ENCODE results near the gene JAKMIP3. TPM values are rescaled to one million over a fixed set of nuclear protein-coding genes. Genes with fewer than 3 reads are reported as not detected.
A peak's percentile ranks its signal among the peaks of the same experiment; 100 is the strongest.

Gene JAKMIP3
- total RNA-seq, 1 experiment from 2014 or later, result 0.42 TPM

DNA sequence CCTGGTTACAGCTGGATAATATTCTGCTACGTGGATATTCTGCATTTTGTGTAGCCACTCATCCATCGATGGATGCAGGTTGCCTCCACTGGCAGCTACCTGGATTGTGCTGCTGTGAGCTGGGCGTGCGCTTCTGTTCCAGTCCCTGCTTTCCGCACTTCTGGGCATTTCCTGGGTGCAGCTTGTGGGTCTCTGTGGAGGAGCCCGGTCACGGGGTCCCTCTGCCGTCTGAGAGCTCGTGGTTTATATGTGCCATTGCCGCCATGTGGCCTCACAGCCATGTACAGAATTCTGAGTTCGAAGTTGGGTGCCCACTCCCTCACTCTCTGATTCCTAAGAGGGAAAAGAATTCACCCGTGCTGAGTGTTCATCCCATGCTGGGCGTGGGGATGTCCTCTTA lies 38.3 kb downstream of the JAKMIP3 start:
- H3K4me3 ChIP-seq (ENCODE audit: insufficient read depth, low read depth, low read length), result no peak overlapping the region
- DNase-seq, result no peak
- H3K36me3 ChIP-seq (replicated peaks; ENCODE audit: control insufficient read depth, insufficient read depth, low read length), result no peaks in the 10 kb centered on the region
- no peaks in the 10 kb centered on the region for H3K27me3 ChIP-seq (ENCODE audit: control insufficient read depth, insufficient read depth, low read length)

- peak; percentile 36 for DNase-seq
- Histone ChIP-seq H3K27me3 (ENCODE audit: control insufficient read depth, insufficient read depth, low read length) (no peaks in the 10 kb centered on the region), H3K4me3 (ENCODE audit: insufficient read depth, low read depth, low read length) (no peak overlapping the region), H3K36me3 (replicated peaks; ENCODE audit: control insufficient read depth, insufficient read depth, low read length) (no peaks in the 10 kb centered on the region)
These were observed 38.9 kb downstream of the JAKMIP3 start for GRCh38 chr10:132104471-132105301.

GRCh38 chr10:132105302-132105995 lies 39.7 kb downstream of the JAKMIP3 start:
- DNase-seq, result no peak
- Histone ChIP-seq H3K4me3 (ENCODE audit: insufficient read depth, low read depth, low read length) (no peak overlapping the region), H3K36me3 (replicated peaks; ENCODE audit: control insufficient read depth, insufficient read depth, low read length) (no peaks in the 10 kb centered on the region), H3K27me3 (ENCODE audit: control insufficient read depth, insufficient read depth, low read length) (no peaks in the 10 kb centered on the region)

DNA sequence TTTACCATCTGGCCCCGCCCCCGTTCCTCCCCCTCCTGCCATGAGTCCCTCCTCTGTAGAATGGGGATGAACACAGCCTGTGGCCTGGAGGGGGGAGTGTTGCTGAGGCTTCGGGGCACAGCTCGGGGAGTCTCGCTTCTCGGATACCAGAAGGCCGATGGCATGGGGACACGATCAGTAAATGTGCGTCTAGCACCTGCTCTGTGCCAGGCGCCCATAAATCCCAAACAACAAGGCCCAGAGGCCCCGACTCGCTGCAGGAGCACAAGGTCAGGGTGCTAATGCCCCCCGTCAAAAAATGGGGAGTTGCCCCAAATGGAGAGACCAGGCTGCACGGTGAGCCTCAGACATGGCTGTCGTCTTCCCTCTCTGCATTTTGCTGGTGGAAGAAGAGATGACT lies 40.7 kb downstream of the JAKMIP3 start:
- Histone ChIP-seq H3K4me3 (ENCODE audit: insufficient read depth, low read depth, low read length) (no peak overlapping the region), H3K36me3 (replicated peaks; ENCODE audit: control insufficient read depth, insufficient read depth, low read length) (no peaks in the 10 kb centered on the region), H3K27me3 (ENCODE audit: control insufficient read depth, insufficient read depth, low read length) (no peaks in the 10 kb centered on the region)
- no peak for DNase-seq

DNA sequence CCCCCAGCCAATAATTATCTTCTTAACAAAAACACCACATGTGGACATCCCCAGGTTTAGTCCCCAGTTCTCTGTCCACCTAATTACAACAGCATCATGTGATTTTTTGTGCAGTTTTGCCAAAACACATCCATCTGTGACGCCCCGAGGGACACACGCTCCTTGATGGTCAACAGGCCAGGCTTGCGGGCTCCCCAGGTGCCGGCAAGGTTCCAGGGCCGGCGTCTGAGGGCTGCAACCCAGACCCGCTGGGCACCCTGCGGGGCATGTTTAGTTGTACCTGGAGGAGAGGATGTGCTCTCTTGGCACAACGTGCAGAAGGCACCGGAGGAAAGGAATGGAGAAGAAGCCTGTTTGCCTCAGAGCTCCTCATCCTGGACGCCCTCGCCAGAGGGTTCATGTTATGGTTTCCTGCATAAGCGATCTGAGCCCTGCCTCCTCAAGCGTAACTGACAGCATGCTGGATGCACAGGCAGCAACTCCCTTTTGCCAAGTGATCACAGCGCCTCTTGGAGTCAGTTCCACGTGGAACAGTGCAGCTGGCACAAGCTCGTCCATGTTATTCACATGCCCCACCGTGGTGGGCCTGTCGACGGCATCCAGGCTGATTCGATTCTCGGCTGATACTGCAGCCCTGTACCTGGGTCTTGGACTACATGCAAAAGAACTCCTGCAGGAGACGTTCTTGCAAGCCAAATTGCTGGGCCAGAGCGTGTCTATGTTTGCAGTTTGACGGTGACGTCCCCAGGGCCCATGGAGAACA lies 41.6 kb downstream of the JAKMIP3 start:
- no peak for DNase-seq
- Histone ChIP-seq H3K27me3 (ENCODE audit: control insufficient read depth, insufficient read depth, low read length) (no peaks in the 10 kb centered on the region), H3K36me3 (replicated peaks; ENCODE audit: control insufficient read depth, insufficient read depth, low read length) (no peaks in the 10 kb centered on the region), H3K4me3 (ENCODE audit: insufficient read depth, low read depth, low read length) (no peak overlapping the region)

GRCh38 chr10:132107949-132108877 lies 42.5 kb downstream of the JAKMIP3 start:
- DNase-seq, result no peak
- Histone ChIP-seq H3K36me3 (replicated peaks; ENCODE audit: control insufficient read depth, insufficient read depth, low read length) (no peaks in the 10 kb centered on the region), H3K4me3 (ENCODE audit: insufficient read depth, low read depth, low read length) (no peak overlapping the region), H3K27me3 (ENCODE audit: control insufficient read depth, insufficient read depth, low read length) (no peaks in the 10 kb centered on the region)

- H3K36me3 ChIP-seq (replicated peaks; ENCODE audit: control insufficient read depth, insufficient read depth, low read length), result no peaks in the 10 kb centered on the region
- no peak overlapping the region for H3K4me3 ChIP-seq (ENCODE audit: insufficient read depth, low read depth, low read length)
- no peaks in the 10 kb centered on the region for H3K27me3 ChIP-seq (ENCODE audit: control insufficient read depth, insufficient read depth, low read length)
- DNase-seq, result no peak
These were observed 43.8 kb downstream of the JAKMIP3 start for GRCh38 chr10:132109341-132110110.

DNA sequence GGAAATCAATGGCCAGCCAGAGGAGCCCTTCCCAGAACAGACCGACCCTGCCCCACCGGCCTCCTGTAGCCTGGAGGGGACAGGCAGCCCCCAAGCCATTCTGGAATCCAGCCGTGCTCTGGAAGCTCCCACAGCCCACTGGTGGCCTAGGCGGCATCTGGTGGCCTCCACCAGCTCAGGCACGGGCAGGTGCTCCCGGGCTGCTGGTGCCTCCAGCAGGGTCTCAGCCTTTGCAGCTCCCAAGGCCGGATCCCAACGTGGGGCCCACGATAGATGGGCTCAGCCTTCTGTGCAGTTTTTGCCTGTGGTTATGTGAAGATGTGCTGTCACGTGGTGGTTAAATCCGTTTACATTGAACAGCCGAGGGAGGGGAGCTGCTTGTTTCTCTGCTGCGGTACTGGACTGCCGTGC lies 44.4 kb downstream of the JAKMIP3 start:
- Histone ChIP-seq H3K4me3 (ENCODE audit: insufficient read depth, low read depth, low read length) (no peak overlapping the region), H3K27me3 (ENCODE audit: control insufficient read depth, insufficient read depth, low read length) (no peaks in the 10 kb centered on the region), H3K36me3 (replicated peaks; ENCODE audit: control insufficient read depth, insufficient read depth, low read length) (no peaks in the 10 kb centered on the region)
- DNase-seq, result no peak

DNA sequence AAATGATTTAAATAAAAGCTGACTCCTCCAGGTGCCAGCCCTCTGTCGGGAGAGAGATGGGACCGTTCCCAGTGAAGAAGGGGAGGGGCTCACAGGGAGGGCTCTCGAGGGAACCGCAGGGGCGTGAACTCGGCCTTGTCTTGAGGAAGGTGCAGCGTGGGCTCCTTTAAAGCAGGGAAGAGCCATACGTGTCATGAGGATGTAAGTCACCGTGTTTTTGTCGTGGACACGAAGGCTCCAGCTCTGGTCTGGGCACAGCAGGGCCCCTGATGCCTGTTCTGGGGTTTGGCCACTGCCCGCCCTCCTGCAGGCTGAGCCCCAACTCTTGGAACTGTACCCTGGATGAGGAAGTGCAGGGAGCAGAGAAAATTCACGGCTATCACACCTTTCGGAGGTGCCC lies 45.0 kb downstream of the JAKMIP3 start:
- Histone ChIP-seq H3K27me3 (ENCODE audit: control insufficient read depth, insufficient read depth, low read length) (no peaks in the 10 kb centered on the region), H3K4me3 (ENCODE audit: insufficient read depth, low read depth, low read length) (no peak overlapping the region), H3K36me3 (replicated peaks; ENCODE audit: control insufficient read depth, insufficient read depth, low read length) (no peaks in the 10 kb centered on the region)
- no peak for DNase-seq

GRCh38 chr10:132111121-132111731 lies 45.5 kb downstream of the JAKMIP3 start:
- H3K36me3 ChIP-seq (replicated peaks; ENCODE audit: control insufficient read depth, insufficient read depth, low read length), result no peaks in the 10 kb centered on the region
- H3K27me3 ChIP-seq (ENCODE audit: control insufficient read depth, insufficient read depth, low read length), result no peaks in the 10 kb centered on the region
- no peak for DNase-seq
- H3K4me3 ChIP-seq (ENCODE audit: insufficient read depth, low read depth, low read length), result no peak overlapping the region

DNA sequence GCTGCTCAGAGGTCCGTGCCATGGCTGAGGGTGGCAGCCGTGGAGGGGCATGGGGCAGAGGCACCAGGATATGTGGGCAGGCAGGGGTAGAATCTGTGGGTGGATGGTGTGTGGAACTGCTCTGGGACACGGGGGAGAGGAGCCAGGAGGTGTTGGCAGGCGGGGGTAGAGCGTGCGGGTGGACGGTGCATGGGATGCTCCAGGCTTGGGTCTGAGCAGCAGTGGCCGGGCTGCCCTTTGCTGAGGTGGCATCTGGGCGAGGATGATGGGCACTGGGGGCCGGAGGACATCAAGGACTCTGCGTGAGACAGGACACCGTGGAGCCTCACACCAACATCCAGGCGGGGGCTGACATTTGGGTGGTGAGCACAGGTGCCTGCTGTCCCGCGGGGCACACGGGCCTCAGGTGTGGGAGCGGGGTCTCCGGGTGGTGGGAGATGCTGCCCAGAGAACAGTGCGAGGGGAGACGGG lies 46.2 kb downstream of the JAKMIP3 start:
- H3K27me3 ChIP-seq (ENCODE audit: control insufficient read depth, insufficient read depth, low read length), result no peaks in the 10 kb centered on the region
- no peak overlapping the region for H3K4me3 ChIP-seq (ENCODE audit: insufficient read depth, low read depth, low read length)
- no peak for DNase-seq
- no peaks in the 10 kb centered on the region for H3K36me3 ChIP-seq (replicated peaks; ENCODE audit: control insufficient read depth, insufficient read depth, low read length)

DNA sequence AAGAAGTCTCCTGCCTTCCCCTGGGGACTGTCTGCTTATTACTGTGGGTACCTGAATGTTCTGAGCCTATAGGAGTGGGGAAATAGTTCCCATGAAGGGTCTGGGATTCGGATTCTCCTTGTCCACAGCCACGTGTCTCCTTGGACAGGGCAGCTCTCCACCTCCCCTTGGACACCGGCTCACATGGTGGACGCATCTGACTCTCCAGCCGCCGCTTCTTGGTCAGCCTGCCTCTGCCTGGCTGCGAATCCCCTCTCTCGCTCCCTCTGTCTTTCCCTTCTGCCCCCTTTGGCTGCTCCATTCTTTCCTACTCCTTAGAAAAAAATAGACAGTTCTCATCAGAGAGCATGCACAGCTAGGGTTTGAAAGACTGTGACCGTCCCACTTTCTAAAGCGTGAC lies 46.9 kb downstream of the JAKMIP3 start:
- Histone ChIP-seq H3K36me3 (replicated peaks; ENCODE audit: control insufficient read depth, insufficient read depth, low read length) (no peaks in the 10 kb centered on the region), H3K4me3 (ENCODE audit: insufficient read depth, low read depth, low read length) (no peak overlapping the region), H3K27me3 (ENCODE audit: control insufficient read depth, insufficient read depth, low read length) (no peaks in the 10 kb centered on the region)
- DNase-seq, result no peak

DNA sequence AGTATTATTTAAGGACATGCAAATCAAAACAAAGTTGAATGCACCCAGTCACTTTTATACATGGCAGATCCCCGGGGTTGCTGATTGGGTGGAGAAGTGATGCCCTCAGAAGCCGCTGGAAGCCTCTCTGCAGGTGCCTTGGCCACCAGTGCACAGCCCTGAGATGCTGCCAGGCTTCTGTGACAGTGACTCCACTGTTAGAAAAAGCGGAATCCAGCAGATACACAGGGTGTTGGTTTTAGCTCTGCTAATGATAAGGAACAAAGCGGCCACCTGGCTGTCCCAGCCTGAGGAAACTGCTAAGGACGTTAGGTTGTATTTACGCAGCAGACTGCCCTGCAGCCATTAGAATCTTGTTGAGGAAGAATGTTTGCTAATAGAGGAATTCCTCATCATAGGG lies 47.5 kb downstream of the JAKMIP3 start:
- H3K4me3 ChIP-seq (ENCODE audit: insufficient read depth, low read depth, low read length), result no peak overlapping the region
- no peak for DNase-seq
- no peaks in the 10 kb centered on the region for H3K36me3 ChIP-seq (replicated peaks; ENCODE audit: control insufficient read depth, insufficient read depth, low read length)
- H3K27me3 ChIP-seq (ENCODE audit: control insufficient read depth, insufficient read depth, low read length), result no peaks in the 10 kb centered on the region
